ENCODE data around the gene CCND3.

The CCND3 gene

DNA sequence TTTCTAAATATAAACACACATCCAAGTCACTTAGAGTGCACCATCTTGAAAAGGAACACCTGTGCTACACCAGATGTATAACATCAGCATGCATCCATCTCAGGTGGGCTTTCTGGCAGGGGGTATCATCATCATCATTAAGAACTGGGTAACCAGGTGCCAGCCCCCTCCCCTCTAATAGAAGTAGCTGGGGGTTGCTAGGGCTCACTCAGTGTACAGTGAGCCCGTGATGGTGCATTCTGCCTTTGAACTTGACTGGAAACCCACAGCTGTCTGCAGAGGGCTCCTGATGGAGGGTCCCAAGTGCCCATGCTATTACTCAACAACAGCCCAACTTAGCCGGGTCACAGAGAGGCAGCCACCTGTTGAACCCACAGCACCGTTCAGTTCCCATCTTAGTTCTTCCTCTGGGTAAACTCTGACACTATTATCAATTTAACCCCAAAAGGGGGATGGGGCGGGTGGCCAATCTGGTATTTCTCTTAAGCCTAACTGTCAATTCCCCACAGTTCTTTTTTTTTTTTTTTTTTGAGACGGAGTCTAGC is 32.7 kb upstream of the CCND3 start:
- no peak overlapping the region; the same call in 1 of the 2 replicates for H3K27ac ChIP-seq
- no peak for DNase-seq
- H3K36me3 ChIP-seq: no peaks in the 10 kb centered on the region
- peaks cover 2% of the 10 kb centered on the region for H3K9me3 ChIP-seq (ENCODE audit: severe bottlenecking)
- no peaks in the 10 kb centered on the region for H3K27me3 ChIP-seq (ENCODE audit: insufficient read depth, low read depth, severe bottlenecking)
- H3K4me3 ChIP-seq (ENCODE audit: low read depth, low read length): no peak overlapping the region
- TF ChIP-seq, protein P1, sequence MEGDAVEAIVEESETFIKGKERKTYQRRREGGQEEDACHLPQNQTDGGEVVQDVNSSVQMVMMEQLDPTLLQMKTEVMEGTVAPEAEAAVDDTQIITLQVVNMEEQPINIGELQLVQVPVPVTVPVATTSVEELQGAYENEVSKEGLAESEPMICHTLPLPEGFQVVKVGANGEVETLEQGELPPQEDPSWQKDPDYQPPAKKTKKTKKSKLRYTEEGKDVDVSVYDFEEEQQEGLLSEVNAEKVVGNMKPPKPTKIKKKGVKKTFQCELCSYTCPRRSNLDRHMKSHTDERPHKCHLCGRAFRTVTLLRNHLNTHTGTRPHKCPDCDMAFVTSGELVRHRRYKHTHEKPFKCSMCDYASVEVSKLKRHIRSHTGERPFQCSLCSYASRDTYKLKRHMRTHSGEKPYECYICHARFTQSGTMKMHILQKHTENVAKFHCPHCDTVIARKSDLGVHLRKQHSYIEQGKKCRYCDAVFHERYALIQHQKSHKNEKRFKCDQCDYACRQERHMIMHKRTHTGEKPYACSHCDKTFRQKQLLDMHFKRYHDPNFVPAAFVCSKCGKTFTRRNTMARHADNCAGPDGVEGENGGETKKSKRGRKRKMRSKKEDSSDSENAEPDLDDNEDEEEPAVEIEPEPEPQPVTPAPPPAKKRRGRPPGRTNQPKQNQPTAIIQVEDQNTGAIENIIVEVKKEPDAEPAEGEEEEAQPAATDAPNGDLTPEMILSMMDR (IDR thresholded peaks at IDR 0.05; ENCODE audit: low read depth, low read length): no peak

DNA sequence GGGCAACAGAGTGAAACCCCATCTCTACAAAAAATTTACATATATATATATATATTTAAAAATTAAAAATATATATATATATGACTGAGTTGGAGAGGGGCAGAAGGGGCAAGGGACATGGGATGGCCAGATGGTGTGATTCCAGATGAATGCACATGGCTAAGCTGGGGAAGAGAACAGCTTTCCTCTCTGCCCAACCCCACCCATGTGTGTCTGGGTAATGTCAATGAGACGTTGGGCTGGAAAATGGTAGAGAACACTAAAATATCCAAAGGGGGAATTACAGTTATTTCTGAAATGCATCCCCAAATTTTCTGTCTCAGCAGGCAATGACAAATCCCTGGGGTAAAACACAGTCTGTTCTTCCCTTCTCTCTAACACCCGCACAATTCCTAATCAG is 31.2 kb upstream of the CCND3 start:
- Histone ChIP-seq H3K9me3 (ENCODE audit: severe bottlenecking) (peaks cover 2% of the 10 kb centered on the region), H3K27me3 (ENCODE audit: insufficient read depth, low read depth, severe bottlenecking) (no peaks in the 10 kb centered on the region), H3K27ac (peak overlapping the region; percentile 76), H3K4me3 (ENCODE audit: low read depth, low read length) (no peak overlapping the region; the same call in 1 of the 2 replicates), H3K36me3 (no peaks in the 10 kb centered on the region)
- TF ChIP-seq, protein P1 (IDR thresholded peaks at IDR 0.05; ENCODE audit: low read depth, low read length): no peak
- DNase-seq: peak; percentile 82

DNA sequence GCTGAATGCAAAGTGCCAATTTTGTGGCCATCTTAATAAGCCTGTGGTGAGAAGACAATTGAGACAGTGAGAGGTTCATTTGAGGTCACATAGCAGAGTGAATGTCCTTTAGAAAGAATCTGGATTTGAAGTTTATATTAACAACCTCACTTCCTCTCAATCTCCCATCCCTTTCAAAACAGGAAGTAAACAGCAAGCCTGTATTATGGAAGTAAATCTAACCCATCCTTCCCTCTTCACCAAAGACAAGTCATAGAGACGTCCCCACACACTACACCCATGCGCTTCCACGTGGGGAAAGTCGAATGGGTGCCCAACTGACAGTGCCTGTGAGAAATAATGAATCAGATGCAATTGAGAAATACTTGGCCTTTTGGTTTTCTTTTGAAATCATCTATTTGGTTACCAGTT is 28.8 kb upstream of the CCND3 start:
- TF ChIP-seq, protein P1 (IDR thresholded peaks at IDR 0.05; ENCODE audit: low read depth, low read length): no peak
- no peak for DNase-seq
- no peak overlapping the region for H3K27ac ChIP-seq
- no peaks in the 10 kb centered on the region for H3K36me3 ChIP-seq
- no peaks in the 10 kb centered on the region for H3K27me3 ChIP-seq (ENCODE audit: insufficient read depth, low read depth, severe bottlenecking)
- no peak overlapping the region for H3K4me3 ChIP-seq (ENCODE audit: low read depth, low read length)
- H3K9me3 ChIP-seq (ENCODE audit: severe bottlenecking): peaks cover 2% of the 10 kb centered on the region

DNA sequence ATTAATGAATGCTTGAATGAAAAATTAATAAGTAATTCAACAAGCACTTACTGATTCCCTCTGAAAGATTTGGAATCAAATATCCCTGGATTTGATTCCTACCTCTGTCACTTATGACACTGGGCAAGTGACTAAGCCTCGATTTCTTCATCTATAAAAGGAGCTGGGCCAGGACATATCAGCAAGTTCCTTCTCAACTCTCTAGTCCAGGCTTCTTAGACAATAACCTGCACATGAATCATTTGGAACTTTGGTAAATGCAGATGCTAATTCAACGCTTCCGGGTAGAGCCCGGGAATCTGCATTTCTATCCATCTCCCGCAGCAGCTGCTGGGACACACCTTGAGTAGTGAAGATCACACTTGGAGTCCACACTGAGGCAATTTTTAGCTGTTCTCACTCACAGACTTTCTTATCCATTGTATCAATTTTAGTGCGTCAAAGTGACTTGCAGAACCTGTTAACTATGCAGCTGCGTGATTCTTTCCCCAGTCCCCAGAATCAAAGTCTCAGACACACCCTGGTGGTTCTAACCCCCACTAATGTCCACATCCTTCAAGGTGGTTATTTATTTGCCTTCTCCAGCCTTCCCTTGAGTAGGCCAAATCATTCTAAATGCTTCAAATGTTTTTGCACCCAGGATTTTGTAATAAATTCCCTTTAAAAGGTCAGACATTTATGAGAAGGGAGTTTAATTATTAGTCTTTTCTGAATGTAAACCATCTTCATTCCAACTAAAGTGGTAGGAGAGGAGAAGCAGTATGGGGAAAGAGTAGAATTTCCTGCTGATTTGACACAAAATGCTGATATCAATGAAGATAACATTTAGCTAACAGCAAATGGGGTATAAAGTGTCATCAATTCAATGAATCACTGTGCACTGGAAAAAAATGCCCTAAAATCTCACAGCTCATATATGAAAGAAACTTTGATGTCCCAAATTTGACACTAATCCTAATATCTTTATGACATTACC is 26.0 kb upstream of the CCND3 start:
- no peak for DNase-seq
- no peaks in the 10 kb centered on the region for H3K36me3 ChIP-seq
- H3K27me3 ChIP-seq (ENCODE audit: insufficient read depth, low read depth, severe bottlenecking): no peaks in the 10 kb centered on the region
- H3K27ac ChIP-seq: no peak overlapping the region
- H3K4me3 ChIP-seq (ENCODE audit: low read depth, low read length): no peak overlapping the region
- TF ChIP-seq, protein P1 (IDR thresholded peaks at IDR 0.05; ENCODE audit: low read depth, low read length): no peak
- H3K9me3 ChIP-seq (ENCODE audit: severe bottlenecking): no peaks in the 10 kb centered on the region

DNA sequence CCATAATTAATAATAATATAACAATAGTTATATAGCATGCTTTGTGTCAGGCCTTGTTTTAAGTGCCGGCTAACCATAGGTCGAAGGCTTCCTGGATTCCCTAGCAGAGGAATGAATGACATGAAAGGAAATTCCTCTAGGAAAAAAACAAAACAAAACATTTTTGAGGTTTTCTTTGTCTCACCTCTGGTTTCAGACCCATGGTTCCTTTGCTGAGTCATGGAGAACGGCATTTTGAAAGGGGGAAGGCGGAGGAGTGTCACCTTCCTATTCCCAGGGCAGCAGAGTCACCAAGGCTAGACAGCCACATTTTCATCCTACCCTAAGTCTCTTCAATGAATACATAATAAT is 25.3 kb upstream of the CCND3 start:
- no peak overlapping the region for H3K4me3 ChIP-seq (ENCODE audit: low read depth, low read length)
- H3K9me3 ChIP-seq (ENCODE audit: severe bottlenecking): no peaks in the 10 kb centered on the region
- H3K36me3 ChIP-seq: no peaks in the 10 kb centered on the region
- no peaks in the 10 kb centered on the region for H3K27me3 ChIP-seq (ENCODE audit: insufficient read depth, low read depth, severe bottlenecking)
- H3K27ac ChIP-seq: no peak overlapping the region
- TF ChIP-seq, protein P1 (IDR thresholded peaks at IDR 0.05; ENCODE audit: low read depth, low read length): no peak
- DNase-seq: no peak

All from WERI-Rb-1 (cell line).